NB4 (cell line): ENCODE results near the gene TLR8.

Experiments used
- DNase-seq: peaks from one replicate; pipeline ENCODE4 v3.0.0; 2010; ENCODE audit warnings: low read depth
- H3K4me3 ChIP-seq: one replicate; pipeline ENCODE4 v1.5.1; 2011; ENCODE audit warnings: mild to moderate bottlenecking, low read depth, low read length, moderate library complexity
- CTCF ChIP-seq: IDR thresholded peaks from one replicate; pipeline ENCODE4 v1.5.1; 2012; ENCODE audit warnings: low read depth, low read length
- MAX ChIP-seq: IDR thresholded peaks from 2 replicates; pipeline ENCODE4 v1.6.1; 2011; ENCODE audit warnings: low read depth, low read length
- MYC ChIP-seq: IDR thresholded peaks from 2 replicates; pipeline ENCODE4 v1.6.1; 2011; ENCODE audit warnings: low read depth, low read length
- POLR2A ChIP-seq: IDR thresholded peaks from 2 replicates; pipeline ENCODE4 v1.6.1; 2011; ENCODE audit warnings: mild to moderate bottlenecking; ENCODE audit not compliant: insufficient read length; ENCODE audit errors: extremely low read depth

TLR8 gene

GRCh38 chrX:12891915-12892506, 14.4 kb upstream of the TLR8 start:
- H3K4me3 ChIP-seq: no peak overlapping the region
- TF ChIP-seq MYC: no peak
- no peak for TF ChIP-seq POLR2A
- no peak for TF ChIP-seq CTCF
- TF ChIP-seq MAX: no peak
- no peak for DNase-seq

GRCh38 chrX:12892716-12893115, 13.7 kb upstream of the TLR8 start:
- no peak overlapping the region for H3K4me3 ChIP-seq
- DNase-seq: no peak
- no peak for TF ChIP-seq CTCF
- TF ChIP-seq POLR2A: no peak
- no peak for TF ChIP-seq MYC
- TF ChIP-seq MAX: 0 out of 2 replicates have a peak, but pooled peaks have one; percentile 6

- no peak for TF ChIP-seq POLR2A
- TF ChIP-seq CTCF: peak; percentile 65
- no peak overlapping the region for H3K4me3 ChIP-seq
- DNase-seq: peak; percentile 45
Observed at GRCh38 chrX:12894074-12895030, 12.1 kb upstream of the TLR8 start.

- no peak overlapping the region for H3K4me3 ChIP-seq
- DNase-seq: no peak
- TF ChIP-seq MAX (no peak), POLR2A (no peak)
Observed at GRCh38 chrX:12895866-12896265, 10.6 kb upstream of the TLR8 start.

- no peak for DNase-seq
- TF ChIP-seq MAX (no peak), POLR2A (no peak), CTCF (no peak), MYC (no peak)
- no peak overlapping the region for H3K4me3 ChIP-seq
Observed at GRCh38 chrX:12896935-12897334, 9.5 kb upstream of the TLR8 start.

GRCh38 chrX:12898073-12898472, 8.3 kb upstream of the TLR8 start:
- TF ChIP-seq POLR2A (no peak), CTCF (no peak), MAX (no peak), MYC (no peak)
- no peak for DNase-seq

More at GRCh38 chrX:12898073-12898472, 8.3 kb upstream of the TLR8 start:
- no peak overlapping the region for H3K4me3 ChIP-seq
